ENCODE measurements around the gene TMEM191C. TPM values are rescaled to one million over a fixed set of nuclear protein-coding genes. Genes with fewer than 3 reads are reported as not detected.
"Not testable (repeated sequence)": the region's sequence is repeated elsewhere in the genome, so short reads cannot be mapped to it uniquely, and the experiment has no call there.

TMEM191C gene
- total and polyA plus RNA-seq, 2 donors (not counting 1 experiment from before 2014, with no cell fraction given): 5.0 to 5.8 TPM

- peak; percentile 0 for ATAC-seq (ENCODE audit: low read depth)
- H3K9me3 Mint-ChIP-seq (ENCODE audit: insufficient read depth); POLR2A ChIA-PET; CTCF ChIA-PET; H3K4me1 Mint-ChIP-seq; DNase-seq; H3K4me2 ChIP-seq (replicated peaks; ENCODE audit: low read depth, low read length, poor library complexity, severe bottlenecking); H3K27me3 Mint-ChIP-seq; H3K4me1 ChIP-seq (ENCODE audit: control insufficient read depth in 2 of 2, insufficient read depth in 2 of 2, low read length in 2 of 2); H2AFZ ChIP-seq (ENCODE audit: insufficient read depth, low read depth, low read length, poor library complexity, severe bottlenecking); H4K20me1 ChIP-seq (ENCODE audit: control insufficient read depth, insufficient read depth, low read length, poor library complexity, severe bottlenecking); H3K27ac ChIP-seq (ENCODE audit: low read length in 2 of 2); H3K79me2 ChIP-seq (ENCODE audit: control insufficient read depth, insufficient read depth, low read length); H3K9ac ChIP-seq (ENCODE audit: low read length); intact Hi-C loops (cut with micrococcal nuclease); H3K27me3 ChIP-seq (replicated peaks in 1 of 4; ENCODE audit: control extremely low read depth in 1 of 4, control insufficient read depth in 3 of 4, insufficient read depth in 4 of 4, low read length in 3 of 4); H3K4me3 Mint-ChIP-seq; H3K4me3 ChIP-seq (ENCODE audit: control extremely low read depth in 1 of 5, extremely low read depth in 1 of 5, insufficient read depth in 1 of 5, low read depth in 2 of 5, low read length in 4 of 5); H3K9me3 ChIP-seq (ENCODE audit: control extremely low read depth in 1 of 3, control insufficient read depth in 2 of 3, insufficient read depth in 1 of 3, low read length in 2 of 3); H3K36me3 ChIP-seq (replicated peaks in 1 of 2; ENCODE audit: control extremely low read depth in 1 of 2, control insufficient read depth in 1 of 2, extremely low read depth in 1 of 2, insufficient read depth in 2 of 2, low read length in 1 of 2); H3K27ac Mint-ChIP-seq: not testable (repeated sequence)
- 2% methylated on average over 9 of the region's 87 CpGs for WGBS (ENCODE audit: insufficient coverage)
Observed at GRCh38 chr22:21469097-21469994, 2.2 kb downstream of the TMEM191C start.

DNA sequence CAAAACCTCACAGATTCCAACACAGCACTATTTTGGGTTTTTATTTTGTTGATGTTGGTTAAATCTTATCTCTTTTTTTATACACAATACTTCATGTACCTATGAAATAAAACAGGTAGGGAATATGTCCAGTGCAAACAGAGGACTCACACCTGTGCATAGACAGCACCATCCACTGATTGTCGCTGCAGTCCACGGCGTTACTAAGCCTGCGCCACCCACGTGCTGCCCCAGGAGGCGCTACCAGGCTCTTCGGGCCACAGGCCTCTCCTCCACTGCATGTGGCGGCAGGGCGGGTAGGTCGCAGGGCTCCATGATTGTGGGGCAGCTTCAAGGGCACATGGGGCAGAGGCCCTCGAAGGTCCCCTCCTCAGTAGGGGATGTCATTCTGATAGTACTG, 5.8 kb downstream of the TMEM191C start:
- H3K4me3 Mint-ChIP-seq: not testable (repeated sequence)

DNA sequence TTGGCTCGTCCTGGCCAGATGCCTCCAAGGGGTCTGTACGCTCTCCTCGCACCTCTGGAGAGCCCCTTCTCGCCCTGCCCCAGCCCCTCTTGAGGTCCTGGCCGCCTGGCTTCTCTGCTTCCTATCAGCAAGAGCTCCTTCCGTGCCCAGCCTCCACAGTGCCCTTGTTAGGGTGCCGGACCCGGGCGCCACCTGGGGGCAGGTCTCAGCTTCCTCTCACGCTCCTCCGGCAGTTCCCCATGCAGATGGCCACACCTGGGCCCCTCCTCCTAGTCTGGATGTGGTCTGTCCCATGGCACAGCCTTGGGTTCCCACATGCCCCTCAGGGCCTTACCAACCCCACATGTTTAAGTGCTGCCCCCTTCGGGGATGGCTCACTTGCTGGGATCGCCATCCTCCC, 6.5 kb downstream of the TMEM191C start:
- H3K4me1 ChIP-seq (ENCODE audit: control insufficient read depth in 2 of 2, insufficient read depth in 2 of 2, low read length in 2 of 2); H3K9ac ChIP-seq (ENCODE audit: low read length); POLR2A ChIA-PET; H3K9me3 Mint-ChIP-seq (ENCODE audit: insufficient read depth); ATAC-seq (ENCODE audit: low read depth); intact Hi-C loops (cut with micrococcal nuclease); H3K9me3 ChIP-seq (ENCODE audit: control extremely low read depth in 1 of 3, control insufficient read depth in 2 of 3, insufficient read depth in 1 of 3, low read length in 2 of 3); DNase-seq; H3K4me3 ChIP-seq (ENCODE audit: control extremely low read depth in 1 of 5, extremely low read depth in 1 of 5, insufficient read depth in 1 of 5, low read depth in 2 of 5, low read length in 4 of 5); H2AFZ ChIP-seq (ENCODE audit: insufficient read depth, low read depth, low read length, poor library complexity, severe bottlenecking); H3K36me3 ChIP-seq (replicated peaks in 1 of 2; ENCODE audit: control extremely low read depth in 1 of 2, control insufficient read depth in 1 of 2, extremely low read depth in 1 of 2, insufficient read depth in 2 of 2, low read length in 1 of 2); H3K79me2 ChIP-seq (ENCODE audit: control insufficient read depth, insufficient read depth, low read length); H3K4me1 Mint-ChIP-seq; H3K27me3 Mint-ChIP-seq; H3K4me2 ChIP-seq (replicated peaks; ENCODE audit: low read depth, low read length, poor library complexity, severe bottlenecking); H3K27me3 ChIP-seq (replicated peaks in 1 of 4; ENCODE audit: control extremely low read depth in 1 of 4, control insufficient read depth in 3 of 4, insufficient read depth in 4 of 4, low read length in 3 of 4); CTCF ChIA-PET; H4K20me1 ChIP-seq (ENCODE audit: control insufficient read depth, insufficient read depth, low read length, poor library complexity, severe bottlenecking); H3K4me3 Mint-ChIP-seq; H3K27ac ChIP-seq (ENCODE audit: low read length in 2 of 2); H3K27ac Mint-ChIP-seq: not testable (repeated sequence)
- WGBS (ENCODE audit: insufficient coverage): no CpG with 5 or more reads among the region's 13 CpGs

More for the DNA sequence above, 5.8 kb downstream of the TMEM191C start:
- H3K27me3 Mint-ChIP-seq; H3K4me3 ChIP-seq (ENCODE audit: control extremely low read depth in 1 of 5, extremely low read depth in 1 of 5, insufficient read depth in 1 of 5, low read depth in 2 of 5, low read length in 4 of 5); H3K4me1 Mint-ChIP-seq; H3K27ac Mint-ChIP-seq; H3K27me3 ChIP-seq (replicated peaks in 1 of 4; ENCODE audit: control extremely low read depth in 1 of 4, control insufficient read depth in 3 of 4, insufficient read depth in 4 of 4, low read length in 3 of 4); H3K9me3 Mint-ChIP-seq (ENCODE audit: insufficient read depth); H2AFZ ChIP-seq (ENCODE audit: insufficient read depth, low read depth, low read length, poor library complexity, severe bottlenecking); H3K4me1 ChIP-seq (ENCODE audit: control insufficient read depth in 2 of 2, insufficient read depth in 2 of 2, low read length in 2 of 2); H3K36me3 ChIP-seq (replicated peaks in 1 of 2; ENCODE audit: control extremely low read depth in 1 of 2, control insufficient read depth in 1 of 2, extremely low read depth in 1 of 2, insufficient read depth in 2 of 2, low read length in 1 of 2); intact Hi-C loops (cut with micrococcal nuclease); H3K9me3 ChIP-seq (ENCODE audit: control extremely low read depth in 1 of 3, control insufficient read depth in 2 of 3, insufficient read depth in 1 of 3, low read length in 2 of 3); H3K27ac ChIP-seq (ENCODE audit: low read length in 2 of 2); DNase-seq; CTCF ChIA-PET; H3K4me2 ChIP-seq (replicated peaks; ENCODE audit: low read depth, low read length, poor library complexity, severe bottlenecking); H3K9ac ChIP-seq (ENCODE audit: low read length); ATAC-seq (ENCODE audit: low read depth); POLR2A ChIA-PET; H4K20me1 ChIP-seq (ENCODE audit: control insufficient read depth, insufficient read depth, low read length, poor library complexity, severe bottlenecking); H3K79me2 ChIP-seq (ENCODE audit: control insufficient read depth, insufficient read depth, low read length): not testable (repeated sequence)
- WGBS (ENCODE audit: insufficient coverage): no CpG with 5 or more reads among the region's 11 CpGs

GRCh38 chr22:21484039-21484438, 16.9 kb downstream of the TMEM191C start:
- H3K27ac ChIP-seq (ENCODE audit: low read length in 2 of 2); H3K27ac Mint-ChIP-seq; H3K4me3 ChIP-seq (ENCODE audit: control extremely low read depth in 1 of 5, extremely low read depth in 1 of 5, insufficient read depth in 1 of 5, low read depth in 2 of 5, low read length in 4 of 5); H3K9me3 ChIP-seq (ENCODE audit: control extremely low read depth in 1 of 3, control insufficient read depth in 2 of 3, insufficient read depth in 1 of 3, low read length in 2 of 3); CTCF ChIA-PET; H3K27me3 ChIP-seq (replicated peaks in 1 of 4; ENCODE audit: control extremely low read depth in 1 of 4, control insufficient read depth in 3 of 4, insufficient read depth in 4 of 4, low read length in 3 of 4); H3K9me3 Mint-ChIP-seq (ENCODE audit: insufficient read depth); H3K27me3 Mint-ChIP-seq; H3K4me1 Mint-ChIP-seq; intact Hi-C loops (cut with micrococcal nuclease); H3K4me2 ChIP-seq (replicated peaks; ENCODE audit: low read depth, low read length, poor library complexity, severe bottlenecking); H4K20me1 ChIP-seq (ENCODE audit: control insufficient read depth, insufficient read depth, low read length, poor library complexity, severe bottlenecking); H3K4me1 ChIP-seq (ENCODE audit: control insufficient read depth in 2 of 2, insufficient read depth in 2 of 2, low read length in 2 of 2); H3K36me3 ChIP-seq (replicated peaks in 1 of 2; ENCODE audit: control extremely low read depth in 1 of 2, control insufficient read depth in 1 of 2, extremely low read depth in 1 of 2, insufficient read depth in 2 of 2, low read length in 1 of 2); POLR2A ChIA-PET; H3K9ac ChIP-seq (ENCODE audit: low read length); ATAC-seq (ENCODE audit: low read depth); DNase-seq; H3K79me2 ChIP-seq (ENCODE audit: control insufficient read depth, insufficient read depth, low read length); H3K4me3 Mint-ChIP-seq; H2AFZ ChIP-seq (ENCODE audit: insufficient read depth, low read depth, low read length, poor library complexity, severe bottlenecking): not testable (repeated sequence)
- WGBS (ENCODE audit: insufficient coverage): no CpG with 5 or more reads among the region's 14 CpGs

All from B cell (primary cell).